Tongue (tissue), 2 donors: ENCODE measurements around the gene ROCK2. TPM values are rescaled to one million over a fixed set of nuclear protein-coding genes. Genes with fewer than 3 reads are reported as not detected.
"Not testable (repeated sequence)": the region's sequence is repeated elsewhere in the genome, so short reads cannot be mapped to it uniquely, and the experiment has no call there.

ENCODE experiments used
- DNase-seq: peaks from one replicate; pipeline ENCODE4 v3.0.0-alpha.2; 2015
- total RNA-seq: library from RNA; depleted of rRNA; stranded (reverse); fragments of >200 nt; gene quantifications from one replicate; pipeline ENCODE4 v1.2.3, GENCODE V29; 2014

The ROCK2 gene
- total RNA-seq, 1 donor from 2014 or later, result 89.4 TPM

- peak; percentile 37 for DNase-seq
Measured at GRCh38 chr2:11234309-11234708, 110.1 kb downstream of the ROCK2 start.

DNA sequence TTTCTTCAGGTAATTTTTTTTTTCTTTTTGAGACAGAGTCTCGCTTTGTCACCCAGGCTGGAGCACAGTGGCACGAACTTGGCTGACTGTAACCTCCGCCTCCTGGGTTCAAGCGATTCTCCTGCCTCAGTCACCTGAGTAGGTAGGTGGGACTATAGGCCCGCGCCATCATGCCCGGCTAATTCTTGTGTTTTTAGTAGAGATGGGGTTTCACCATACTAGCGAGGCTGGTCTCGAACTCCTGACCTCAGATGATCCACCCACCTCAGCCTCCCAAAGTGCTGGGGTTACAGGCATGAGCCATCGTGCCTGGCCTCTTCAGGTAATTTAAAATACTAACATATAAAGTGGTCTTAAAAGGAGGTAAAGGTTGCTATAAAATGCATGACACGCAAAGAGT, 113.2 kb downstream of the ROCK2 start:
- DNase-seq, result not testable (repeated sequence)

DNA sequence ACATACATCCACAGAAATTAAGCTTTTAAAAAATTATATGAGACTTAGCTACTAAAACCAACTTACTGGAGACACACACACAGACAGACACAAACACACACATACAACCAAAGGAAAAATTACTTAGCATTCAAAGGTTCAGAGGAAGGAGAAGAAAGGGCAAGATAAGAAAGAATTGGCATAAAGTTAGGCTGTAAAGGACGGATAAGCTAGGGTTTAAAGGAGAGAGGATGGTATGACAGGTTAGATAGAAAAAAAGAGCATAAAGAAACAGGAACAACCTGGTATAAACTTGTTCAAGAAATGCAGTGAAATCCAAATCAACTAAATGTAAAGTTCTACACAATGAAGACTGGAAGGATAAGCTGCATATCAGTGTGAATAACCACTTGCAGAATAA, 115.7 kb downstream of the ROCK2 start:
- no peak for DNase-seq

DNA sequence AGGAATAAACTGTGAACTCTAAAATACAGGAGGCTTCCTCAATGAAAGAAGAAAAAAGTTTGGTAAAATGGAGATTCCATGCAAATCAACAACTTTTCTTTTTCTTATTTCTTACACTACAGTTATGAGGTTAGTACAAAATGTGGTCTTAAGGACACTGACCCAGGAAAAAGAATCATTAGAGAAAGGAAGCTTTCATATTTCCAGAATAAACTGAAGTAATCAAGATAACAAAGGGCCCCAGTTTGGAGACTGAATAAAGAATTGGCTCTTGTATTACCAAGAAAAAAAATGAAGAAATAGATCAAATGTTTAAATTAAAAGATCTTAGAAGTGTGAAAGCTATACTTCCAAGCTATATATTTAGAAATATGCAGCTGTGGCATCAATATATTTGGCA, 116.8 kb downstream of the ROCK2 start:
- no peak for DNase-seq

GRCh38 chr2:11224887-11225286, 119.5 kb downstream of the ROCK2 start:
- DNase-seq, result no peak

- no peak for DNase-seq
Measured at GRCh38 chr2:11222845-11223244, 121.6 kb downstream of the ROCK2 start.

DNA sequence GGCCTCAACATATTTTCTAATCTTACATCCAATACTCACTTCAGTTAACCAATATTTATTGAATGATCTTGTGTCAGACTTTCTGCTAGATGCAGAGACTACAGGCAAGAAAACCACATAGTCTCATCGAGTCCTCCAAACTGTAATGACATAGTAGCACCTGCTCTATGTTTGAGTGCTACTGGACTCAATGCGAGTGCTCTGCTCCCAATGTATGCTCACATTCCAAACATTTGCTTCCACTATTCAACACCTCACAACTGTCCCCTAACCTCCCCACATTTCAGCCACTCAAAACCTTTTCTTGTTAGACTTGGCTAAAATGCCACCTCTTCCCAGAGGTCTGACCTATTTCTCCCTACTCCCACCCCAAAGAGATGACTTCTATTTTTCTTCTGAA, 124.0 kb downstream of the ROCK2 start:
- DNase-seq, result no peak

- DNase-seq, result no peak
Measured at GRCh38 chr2:11215407-11215806, 129.0 kb downstream of the ROCK2 start.

DNA sequence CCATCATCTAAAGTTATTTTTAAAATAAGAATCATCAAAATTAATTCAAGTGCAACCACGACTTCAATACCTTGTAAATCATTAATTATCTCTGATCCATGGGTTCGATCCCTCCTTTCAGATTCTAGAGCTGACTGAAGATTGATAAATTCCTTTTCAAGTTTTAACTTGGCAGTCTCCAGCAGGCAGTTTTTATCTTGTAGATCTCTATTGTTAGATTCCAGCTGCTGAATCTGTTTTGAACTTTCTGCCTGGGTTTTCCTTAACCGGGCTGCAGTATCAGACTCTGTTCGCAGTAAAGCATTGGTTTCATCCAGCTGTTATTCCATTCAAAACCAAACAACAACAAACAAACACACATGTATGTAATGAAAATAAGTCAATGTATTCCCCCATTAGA, 129.7 kb downstream of the ROCK2 start:
- DNase-seq, result no peak

GRCh38 chr2:11213975-11214374, 130.5 kb downstream of the ROCK2 start:
- DNase-seq, result no peak

DNA sequence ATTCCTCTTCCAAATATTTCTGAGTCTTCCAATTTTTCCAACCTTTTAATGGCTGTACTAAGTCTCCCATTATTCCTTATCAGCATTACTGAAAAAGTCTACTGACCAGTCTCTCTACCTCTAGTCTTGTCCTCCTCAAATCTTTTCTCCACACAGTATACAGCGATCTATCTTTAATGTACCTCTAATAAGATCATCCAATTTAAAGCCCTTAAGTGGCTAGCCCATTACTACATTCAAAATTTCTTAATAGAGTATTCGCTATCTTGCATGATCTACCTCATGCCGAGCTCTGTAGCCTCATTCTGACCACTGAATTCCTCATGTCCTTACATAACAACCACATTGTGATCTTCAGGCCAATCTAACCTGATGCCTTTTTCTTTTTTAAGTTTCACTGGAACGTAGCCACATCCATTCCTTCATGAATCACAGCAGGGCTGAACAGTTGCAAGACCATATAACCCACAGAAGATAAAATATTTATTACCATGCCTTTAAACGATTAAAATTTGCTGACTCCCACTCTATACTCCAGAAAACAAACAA, 131.3 kb downstream of the ROCK2 start:
- no peak for DNase-seq

GRCh38 chr2:11212645-11213044, 131.8 kb downstream of the ROCK2 start:
- no peak for DNase-seq

- no peak for DNase-seq
Measured at GRCh38 chr2:11208083-11208482, 136.4 kb downstream of the ROCK2 start.

DNA sequence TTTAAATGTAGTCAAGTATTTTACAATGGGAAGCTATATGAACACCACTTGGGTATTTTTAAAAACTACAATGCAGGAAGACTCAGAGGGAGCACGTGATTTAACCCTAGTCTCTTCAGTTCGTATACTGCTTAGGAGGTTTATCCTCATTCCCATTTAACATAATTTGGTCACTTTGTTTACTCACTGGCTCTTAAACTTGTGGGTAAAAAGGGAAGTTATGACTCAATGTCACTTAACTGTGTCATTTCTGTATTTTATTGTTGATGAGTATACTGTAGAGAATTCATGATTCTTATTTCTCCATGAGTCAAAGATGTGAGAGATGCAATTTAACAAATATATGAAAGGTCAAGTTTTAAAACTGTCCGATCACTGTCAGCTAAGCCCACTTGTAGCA, 141.0 kb downstream of the ROCK2 start:
- no peak for DNase-seq

GRCh38 chr2:11201969-11202368, 142.5 kb downstream of the ROCK2 start:
- DNase-seq, result no peak

DNA sequence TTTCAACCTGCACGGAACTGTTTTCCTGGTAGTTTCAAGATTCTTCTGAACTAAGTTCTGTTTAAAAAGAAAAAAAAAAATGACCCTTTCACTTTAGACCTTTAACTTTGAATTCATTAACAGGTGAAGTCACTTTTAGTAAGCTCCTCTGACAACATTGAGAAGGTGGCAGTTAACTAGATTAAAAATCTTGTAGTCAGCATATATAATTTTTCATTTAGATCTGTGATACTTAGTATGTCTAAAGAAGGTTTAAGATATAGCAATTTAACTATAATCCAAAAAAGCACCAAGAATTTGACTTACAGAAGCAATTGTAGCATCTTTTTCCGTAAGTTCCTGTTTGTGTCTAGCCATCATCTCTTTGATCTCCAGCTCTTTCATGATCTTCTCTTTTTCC, 143.8 kb downstream of the ROCK2 start:
- DNase-seq, result no peak

- DNase-seq, result no peak
Measured at GRCh38 chr2:11196246-11196645, 148.2 kb downstream of the ROCK2 start.

GRCh38 chr2:11187731-11188130, 156.7 kb downstream of the ROCK2 start:
- DNase-seq, result no peak

DNA sequence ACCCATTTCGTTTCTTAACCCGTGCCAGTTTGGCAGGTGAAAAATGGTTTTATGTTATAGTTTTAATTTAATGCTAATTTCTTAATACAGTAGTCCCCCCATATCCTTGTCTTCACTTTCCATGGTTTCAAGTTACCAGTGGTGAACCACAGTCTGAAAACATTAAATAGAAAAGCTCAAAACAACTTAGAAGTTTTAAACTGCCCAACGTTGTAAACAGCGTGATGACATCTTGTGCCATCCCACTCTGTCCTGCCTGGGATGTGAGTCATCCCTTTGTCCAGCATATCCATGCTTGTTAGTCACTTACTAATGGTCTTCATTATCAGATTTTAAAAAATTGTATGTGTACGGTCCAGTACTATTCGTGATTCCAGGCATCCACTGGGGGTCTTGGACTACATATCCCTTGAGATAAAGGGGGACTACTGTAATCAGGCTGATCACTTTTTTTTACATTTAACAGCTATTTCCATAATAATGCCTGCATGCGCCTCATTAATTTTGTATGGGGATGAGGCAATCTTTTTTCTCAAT, 157.3 kb downstream of the ROCK2 start:
- no peak for DNase-seq

- DNase-seq, result no peak
Measured at GRCh38 chr2:11186145-11186544, 158.3 kb downstream of the ROCK2 start.

GRCh38 chr2:11182951-11183350, 161.5 kb downstream of the ROCK2 start:
- DNase-seq, result no peak

DNA sequence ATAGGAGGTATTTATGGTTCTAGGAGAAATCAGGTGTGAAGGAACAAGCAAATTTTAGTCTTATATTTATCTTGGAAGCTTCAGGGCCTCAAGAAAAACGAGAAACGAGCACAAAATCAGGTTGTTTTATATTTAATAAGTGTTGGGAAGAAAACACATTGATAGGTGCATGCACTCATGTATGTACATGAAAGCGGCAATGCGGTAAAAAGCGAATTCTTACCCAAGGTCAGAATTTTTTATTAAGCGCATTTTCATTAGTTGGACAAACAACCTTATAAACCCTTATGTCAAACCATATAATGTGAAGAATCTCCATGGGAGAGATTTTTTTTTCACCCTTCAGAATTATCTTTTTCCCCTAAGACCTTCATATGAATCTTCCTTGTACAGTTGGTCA, 163.8 kb downstream of the ROCK2 start:
- no peak for DNase-seq

GRCh38 chr2:11179899-11180298, 164.5 kb downstream of the ROCK2 start:
- no peak for DNase-seq

- no peak for DNase-seq
Measured at GRCh38 chr2:11179196-11179595, 165.2 kb downstream of the ROCK2 start.
